HG02759 (cell line): ENCODE results near the gene TRABD.

Source experiments
- ATAC-seq: cut with Tn5 transposase; IDR thresholded peaks from one replicate; pipeline ENCODE4 v1.9.1; 2021; ENCODE audit warnings: mild to moderate bottlenecking, moderate library complexity; ENCODE audit not compliant: unreplicated experiment

TRABD gene

DNA sequence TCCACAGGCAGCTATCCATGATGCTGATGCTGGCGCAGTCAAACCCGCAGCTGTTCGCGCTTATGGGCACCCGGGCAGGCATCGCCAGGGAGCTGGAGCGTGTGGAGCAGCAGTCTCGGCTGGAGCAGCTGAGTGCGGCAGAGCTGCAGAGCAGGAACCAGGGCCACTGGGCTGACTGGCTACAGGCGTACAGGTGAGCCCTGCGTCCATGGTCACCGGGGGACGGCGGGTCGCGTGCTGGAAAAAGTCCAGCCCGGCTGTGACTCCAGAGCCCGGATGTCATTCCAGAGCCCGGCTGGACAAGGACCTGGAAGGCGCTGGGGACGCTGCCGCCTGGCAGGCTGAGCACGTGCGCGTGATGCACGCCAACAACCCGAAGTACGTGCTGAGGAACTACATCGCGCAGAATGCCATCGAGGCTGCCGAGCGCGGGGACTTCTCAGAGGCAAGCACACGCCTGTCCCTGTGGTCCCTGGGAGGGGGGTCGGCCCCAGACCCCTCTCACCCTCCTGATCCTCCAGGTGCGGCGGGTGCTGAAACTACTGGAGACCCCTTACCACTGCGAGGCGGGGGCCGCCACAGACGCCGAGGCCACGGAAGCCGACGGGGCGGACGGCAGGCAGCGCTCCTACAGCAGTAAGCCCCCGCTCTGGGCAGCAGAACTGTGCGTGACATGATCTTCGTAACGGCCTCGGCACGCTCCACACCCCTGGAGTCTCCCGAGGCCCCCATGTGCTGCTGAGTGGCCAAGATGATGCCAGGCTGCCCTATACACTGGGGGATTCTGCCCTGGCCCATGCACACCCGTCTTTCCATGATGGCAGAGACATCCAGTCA, 31.2 kb downstream of the TRABD start:
- ATAC-seq, result no peak

DNA sequence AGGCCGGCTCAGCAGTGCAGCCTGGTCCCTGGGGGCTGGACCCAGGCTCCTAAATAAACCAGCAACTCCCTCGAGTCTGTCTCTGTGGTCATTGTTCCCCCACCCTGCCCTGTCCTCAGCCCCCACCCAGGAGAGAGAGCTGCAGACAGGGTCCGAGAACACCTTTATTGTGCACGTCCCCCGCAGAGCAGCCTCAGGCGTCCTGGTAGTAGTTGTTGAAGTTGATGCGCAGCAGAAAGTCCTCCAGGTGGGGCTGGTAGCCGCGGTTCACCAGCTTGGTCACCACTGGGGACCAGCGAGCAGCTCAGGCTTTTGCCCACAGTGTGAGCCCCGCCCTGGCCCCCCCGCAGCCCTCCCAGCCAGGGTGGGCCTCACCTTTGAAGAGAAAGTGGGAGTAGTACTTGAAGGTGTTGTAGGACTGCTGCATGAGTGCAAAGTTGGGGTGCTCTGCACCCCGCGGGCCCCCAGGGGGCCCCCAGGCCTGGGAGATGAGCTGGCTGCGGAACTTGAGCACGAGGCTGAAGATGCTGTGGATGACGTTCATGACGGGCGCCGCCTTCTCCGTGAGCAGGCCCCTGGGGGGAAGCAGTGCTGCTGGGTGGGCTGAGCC, 31.9 kb downstream of the TRABD start:
- no peak for ATAC-seq

DNA sequence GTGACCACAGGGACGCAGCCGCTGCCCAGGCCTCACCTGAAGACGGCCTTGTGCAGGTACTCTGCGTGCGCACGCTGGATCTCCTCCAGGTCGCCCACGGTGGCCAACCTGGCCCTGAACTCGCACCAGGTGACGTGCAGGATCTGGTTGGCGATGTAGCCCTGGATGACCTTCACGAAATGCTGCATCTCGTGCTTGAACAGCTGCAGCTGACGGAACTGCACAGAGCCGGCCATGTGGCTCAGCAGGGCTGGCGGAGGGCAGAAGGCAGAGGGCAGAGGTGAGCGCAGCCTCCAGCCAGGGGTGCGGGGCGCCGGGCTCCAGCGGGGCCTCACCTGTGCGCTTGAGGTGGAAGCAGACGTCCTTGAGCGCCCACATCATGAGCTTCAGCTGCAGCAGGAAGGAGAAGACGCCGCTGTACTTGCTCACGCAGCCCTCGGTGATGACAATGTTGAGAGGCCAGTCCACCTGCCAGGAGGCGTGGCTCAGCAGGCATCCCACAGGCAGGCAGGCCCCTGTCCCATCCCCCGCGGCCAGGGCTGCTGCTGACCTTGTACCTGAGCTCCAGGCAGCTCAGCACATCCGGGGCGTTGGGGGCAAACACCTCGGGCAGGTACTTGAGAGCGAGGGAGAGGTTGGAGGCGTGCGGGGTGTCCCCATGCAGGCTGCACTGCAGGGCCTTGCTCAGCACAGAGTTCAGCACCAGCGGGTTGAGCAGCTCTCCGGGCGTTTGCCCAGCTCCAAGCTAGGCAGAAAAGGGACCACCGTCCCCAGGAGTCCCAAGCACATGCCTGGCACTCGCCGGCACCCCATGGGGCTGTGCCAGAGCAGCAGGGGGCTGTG, 32.7 kb downstream of the TRABD start:
- ATAC-seq, result no peak

DNA sequence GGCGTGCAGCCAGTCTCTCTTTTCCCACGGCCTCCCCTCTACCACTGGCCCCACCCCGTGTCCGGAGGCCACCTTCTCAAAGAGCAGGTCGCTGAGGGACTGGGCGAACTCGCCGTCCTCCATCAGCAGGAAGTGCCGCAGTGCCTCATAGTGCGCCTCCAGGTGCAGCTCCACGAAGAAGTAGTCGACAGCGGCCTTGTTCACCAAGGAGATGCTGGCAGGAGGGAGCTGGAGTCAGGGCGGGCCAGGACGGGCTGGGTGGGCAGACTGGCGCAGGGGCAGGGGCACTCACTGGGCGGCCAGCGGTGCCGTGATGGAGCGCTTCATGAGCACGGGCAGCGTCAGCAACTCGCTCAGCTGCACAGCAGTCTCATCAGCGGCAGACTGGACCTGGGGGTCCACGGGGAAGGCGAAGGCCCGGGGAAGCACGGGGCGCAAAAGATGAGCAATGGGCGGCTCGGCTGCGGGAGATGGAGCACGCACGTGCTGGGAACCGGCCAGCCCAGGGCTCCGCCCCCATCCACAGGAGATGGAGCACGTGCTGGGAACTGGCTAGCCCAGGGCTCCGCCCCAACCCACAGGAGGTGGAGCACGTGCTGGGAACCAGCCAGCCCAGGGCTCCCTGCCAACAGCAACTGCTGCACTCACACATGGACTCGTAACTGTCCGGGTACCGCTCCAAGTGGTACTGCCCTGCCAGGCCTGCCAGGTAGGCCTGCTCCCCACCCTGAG, 33.4 kb downstream of the TRABD start:
- no peak for ATAC-seq

DNA sequence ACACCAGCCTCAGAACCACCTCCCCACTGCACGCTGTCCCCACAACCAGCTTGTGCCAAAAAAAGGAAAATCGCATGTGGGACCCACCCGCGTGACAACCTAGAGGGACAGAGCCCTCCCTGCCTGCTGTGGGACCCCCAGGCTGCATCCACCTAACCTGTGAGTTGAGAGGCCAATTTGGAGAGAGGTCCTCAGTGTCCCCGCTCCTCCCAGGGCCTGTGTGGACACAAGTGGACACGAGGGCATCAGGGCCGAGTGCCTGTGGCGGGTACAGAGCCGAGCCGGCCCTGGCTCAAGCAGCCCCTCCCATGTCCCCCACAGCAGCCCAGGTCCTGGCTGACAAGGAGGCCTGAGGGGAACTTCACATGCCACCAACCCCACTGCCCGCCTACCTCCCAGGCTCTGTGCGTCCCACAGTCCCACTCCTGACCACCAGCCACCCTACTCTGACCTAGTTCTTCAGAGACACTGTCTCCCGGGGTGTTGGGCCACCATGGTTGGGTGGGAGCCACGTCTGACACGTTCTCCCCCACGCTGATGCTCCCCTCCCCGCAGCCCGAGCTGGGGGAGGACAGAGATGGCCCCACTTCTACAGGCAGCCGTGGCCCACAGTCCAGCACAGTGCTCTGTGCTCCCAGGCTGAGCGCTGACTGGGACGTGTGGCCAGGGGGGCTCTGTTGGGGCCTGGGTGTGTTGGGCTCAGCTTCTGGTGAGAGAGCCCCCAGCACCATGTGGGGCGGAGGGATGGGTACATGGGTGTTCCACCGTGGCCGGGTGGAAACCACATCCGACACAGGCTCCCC, 34.3 kb downstream of the TRABD start:
- no peak for ATAC-seq

DNA sequence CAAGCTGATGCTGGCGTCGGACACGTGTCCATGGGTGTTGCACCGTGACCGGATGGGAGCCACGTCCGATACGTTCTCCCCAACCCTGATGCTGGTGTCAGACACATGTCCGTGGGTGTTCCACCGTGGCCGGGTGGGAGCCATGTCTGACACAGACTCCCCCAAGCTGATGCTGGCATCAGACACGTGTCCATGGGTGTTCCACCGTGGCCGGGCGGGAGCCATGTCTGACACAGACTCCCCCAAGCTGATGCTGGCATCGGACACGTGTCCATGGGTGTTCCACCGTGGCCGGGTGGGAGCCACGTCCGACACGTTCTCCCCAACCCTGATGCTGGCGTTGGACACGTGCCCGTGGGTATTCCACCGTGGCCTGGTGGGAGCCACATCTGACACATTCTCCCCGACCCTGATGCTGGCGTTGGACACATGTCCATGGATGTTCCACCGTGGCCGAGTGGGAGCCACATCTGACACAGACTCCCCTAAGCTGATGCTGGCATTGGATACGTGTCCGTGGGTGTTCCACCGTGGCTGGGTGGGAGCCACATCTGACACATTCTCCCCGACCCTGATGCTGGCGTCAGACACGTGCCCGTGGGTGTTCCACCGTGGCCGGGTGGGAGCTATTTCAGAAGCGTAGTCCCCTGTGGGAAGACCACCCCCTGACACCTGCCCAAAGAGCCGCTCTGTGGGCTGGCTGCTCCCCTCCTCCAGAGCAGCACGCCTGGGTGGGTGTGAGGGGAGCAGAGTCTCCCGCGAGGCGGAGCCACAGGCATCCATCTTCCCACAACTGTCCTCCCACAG, 35.1 kb downstream of the TRABD start:
- ATAC-seq, result no peak

DNA sequence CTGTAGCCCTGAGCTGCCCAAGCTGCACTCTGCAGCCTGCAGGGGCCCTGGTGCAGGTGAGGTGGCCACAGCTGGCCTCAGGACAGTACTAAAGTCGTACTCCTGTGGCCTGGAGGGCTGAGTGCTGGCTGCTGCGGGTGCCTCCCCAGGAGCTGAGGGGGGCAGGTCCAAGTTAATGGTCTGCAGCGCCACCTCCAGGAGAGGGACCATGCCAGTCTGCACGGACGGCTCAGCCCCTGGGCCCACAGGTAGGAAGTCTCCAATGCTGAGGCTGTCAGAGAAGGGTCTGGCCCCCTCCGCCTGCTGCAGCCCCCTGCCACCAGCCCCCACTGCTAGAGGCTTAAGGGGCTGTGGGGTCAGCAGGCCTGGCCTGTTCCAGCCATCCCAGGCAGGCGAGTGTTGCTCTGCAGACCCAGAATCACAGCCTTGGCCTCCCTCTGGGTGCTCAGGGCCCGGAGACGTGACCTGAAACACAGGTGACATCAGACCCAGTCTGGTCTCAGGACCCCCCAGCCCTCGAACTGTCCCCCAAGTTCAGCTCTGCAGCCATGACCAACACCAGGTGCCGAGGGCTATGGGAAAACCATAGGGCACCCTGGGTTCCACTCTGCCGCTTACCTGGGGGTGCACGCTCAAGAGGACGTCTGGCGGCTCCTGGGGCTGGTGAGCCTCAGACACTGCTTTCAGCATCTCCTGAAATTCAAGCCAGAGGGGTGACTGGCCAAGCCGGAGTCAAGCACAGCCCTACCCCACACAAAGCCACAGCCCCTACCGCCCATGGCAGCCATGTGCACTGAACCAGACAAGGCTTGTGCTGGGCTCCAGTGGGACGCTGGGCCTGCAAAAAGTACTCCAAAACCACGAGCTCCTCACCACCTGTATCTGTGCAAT, 35.9 kb downstream of the TRABD start:
- no peak for ATAC-seq

DNA sequence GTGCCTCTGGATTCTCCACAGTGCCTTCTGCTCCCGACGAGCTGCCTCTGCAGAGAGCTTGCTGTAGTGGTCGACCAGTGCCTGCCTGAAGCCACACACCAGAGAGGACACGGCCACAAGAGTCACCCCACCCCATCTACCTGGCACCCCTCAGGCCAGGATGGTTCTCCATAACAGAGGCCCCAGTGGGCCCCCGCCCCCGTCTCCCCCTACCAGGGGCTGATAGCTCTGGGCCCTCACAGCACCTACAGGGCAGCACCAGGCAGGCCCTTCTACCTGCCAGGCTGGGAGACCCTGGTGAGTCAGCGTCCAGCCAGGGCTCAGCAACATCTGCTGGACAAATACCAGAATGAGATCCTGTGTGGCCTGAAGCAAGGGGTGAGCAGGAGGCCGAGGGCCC, 36.8 kb downstream of the TRABD start:
- no peak for ATAC-seq

DNA sequence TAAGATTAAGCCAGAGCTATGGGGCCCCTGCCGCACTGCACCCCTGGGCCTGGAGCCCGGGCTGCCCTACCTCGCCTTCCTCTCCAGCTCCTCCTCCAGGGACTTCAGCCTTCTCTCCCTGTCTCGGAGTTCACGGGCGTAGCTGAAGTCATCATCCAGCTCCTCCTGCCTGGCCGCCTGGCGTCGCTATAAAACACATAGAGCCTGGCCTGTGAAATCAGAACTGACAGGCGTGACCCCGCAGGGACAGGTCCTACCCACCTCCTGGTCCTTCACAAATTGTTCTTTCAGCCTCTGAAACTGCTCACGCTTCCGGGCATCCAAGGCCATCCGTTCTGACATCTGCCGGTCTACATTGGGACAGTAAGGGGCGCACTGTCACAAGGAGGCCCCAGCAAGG, 38.4 kb downstream of the TRABD start:
- no peak for ATAC-seq

DNA sequence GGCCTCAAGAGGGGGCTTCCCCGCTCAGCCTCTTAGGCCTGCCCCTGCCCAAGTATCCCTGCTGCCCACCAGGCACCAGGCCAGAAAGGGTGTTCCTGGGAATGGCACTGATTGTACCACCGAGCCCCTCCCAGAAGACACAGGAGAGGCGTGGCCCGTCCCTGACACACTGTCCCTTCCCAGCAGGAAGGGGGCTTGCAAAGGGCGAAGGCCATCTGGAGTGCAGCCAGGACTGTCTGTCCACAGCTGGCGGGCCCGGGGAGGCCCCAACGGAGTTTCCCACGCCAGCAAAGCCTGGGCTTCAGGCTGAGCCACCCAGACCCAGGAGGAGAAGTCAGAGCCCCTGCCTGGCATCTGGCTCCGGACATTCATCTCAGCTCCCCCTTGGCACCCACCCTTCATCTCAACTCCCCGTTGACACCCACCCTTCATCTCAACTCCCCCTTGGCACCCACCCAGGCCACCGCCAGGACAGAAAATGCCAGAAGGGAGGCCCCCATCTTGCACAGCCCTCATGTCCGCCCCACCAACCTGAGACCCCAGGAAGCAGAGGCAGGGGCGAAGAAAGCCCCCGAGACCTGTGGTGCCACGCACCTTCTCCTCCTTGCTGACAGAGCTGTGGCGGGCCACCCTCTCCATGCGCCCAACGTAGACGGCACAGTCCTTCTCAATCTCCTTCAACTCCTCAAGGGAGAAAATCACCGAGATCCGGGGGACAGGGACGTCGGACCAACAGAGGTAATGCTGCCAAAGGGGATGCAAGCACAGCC, 39.7 kb downstream of the TRABD start:
- ATAC-seq, result no peak

DNA sequence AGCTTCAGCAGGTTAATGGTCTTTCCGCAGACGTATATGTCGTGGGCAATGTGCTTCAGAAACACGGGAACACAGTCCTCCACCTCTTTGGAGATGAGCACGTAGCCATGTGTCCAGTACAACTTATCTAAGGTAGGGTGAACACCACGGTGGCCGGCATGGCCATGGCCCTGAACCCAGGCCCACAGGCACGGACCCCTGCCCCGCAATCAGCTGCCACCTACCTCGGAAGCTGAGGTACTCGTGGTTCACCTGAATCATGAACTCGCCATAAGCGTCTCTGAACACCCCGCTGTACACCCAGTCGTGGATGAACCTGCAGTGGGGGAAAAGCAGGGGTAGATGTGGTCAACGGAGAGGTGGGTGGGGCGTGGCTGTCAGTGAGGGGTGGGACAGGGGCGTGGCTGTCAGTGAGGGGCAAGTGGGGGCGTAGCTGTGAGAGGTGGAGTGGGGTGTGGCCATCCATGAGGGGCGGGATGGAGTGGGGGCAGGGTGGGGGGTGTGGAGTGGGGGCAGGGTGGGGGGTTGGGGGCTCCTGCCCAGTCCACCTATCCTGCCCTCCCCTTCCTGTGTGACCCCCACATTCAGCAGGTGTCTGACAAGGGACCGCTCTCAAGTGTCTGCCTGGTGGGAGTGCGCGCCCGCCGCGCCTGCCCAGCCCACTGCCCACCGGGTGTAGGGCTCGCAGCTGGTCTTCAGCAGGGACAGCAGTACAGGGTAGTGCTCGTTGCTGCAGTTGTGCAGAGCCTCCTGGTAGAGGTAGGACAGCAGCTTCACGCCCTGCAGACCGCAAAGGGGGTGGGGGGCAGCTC, 40.6 kb downstream of the TRABD start:
- ATAC-seq, result no peak

DNA sequence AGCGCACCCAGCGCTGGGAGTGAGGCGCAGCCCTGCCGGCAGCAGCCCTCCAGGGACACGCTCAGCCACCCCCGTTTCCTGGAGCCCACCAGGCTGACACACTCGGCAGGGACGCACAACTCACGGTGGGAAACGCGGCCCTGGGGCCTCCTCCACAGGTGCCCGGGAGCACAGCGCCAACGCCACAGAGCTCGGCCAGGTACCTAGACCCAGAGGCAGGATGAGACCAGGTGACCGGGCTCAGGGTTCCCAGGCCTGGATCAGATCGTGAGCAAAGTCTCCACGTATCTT, 41.1 kb downstream of the TRABD start:
- ATAC-seq, result no peak

DNA sequence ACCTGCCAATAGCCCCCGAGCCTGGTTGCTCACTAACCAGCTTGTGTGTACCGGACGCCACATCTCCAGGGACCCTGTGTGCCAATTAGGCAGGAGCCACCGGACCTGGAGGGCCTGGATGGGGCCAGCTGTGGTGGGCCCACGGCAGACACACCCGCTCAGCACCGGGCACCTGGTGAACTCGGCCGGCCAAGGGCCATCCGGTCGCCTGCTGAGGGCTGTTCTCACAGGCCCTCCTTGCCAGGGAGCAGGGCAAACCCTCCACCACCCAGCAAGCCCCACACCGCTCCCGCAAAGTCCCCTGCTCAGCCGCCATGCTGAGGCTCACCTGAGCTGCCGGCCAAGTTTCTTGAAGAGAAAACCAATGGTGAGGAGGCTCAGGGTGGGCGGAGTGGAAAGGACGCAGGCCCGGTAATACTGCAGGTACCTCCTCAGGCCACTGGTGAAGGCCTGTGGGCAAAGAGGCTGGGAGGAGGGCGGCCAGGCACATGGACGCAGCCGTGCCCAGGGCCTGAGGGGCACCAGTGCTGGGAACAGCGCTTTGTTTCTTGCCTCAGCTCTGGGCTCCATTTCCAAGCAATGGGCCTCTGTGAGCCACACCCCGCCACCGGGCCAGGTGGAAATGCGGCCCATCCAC, 42.0 kb downstream of the TRABD start:
- ATAC-seq, result no peak

DNA sequence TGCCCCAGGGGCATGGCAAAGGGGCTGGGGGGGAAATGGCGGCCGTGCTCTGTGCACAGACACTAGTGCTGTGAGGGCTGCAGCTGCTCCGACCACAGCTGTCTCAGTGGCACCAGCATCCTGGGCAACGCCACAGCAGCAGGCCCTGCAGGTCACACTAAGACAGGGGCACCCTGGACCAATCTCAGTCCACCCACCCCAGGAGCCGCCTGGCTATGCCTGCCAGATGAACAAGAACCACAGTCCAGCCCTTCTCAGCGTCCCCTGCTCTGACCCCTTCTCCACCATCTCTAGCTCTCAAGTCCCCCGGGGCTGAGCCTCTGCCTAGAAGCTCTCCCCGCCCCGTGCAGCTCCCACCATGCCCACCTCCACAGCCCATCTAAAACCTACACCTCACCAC, 42.7 kb downstream of the TRABD start:
- ATAC-seq, result no peak

DNA sequence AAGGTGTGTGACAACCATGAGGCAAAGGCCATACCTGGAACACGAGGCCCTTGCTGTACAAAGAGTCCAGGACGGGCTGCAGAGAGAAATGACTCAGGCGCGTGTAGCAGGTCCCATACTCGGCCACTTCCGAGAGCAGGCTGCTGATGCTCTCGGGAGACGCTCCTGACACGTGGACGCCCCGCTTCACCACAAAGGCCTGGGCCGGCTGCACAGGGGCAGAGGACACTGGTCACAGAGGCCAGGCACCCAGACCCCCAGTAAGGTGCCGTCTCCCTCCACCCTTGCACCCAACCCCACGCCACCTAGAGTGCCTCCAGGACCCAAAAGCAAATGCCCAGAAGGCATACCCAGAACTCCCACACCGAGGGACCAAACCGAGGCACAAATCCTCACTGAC, 43.7 kb downstream of the TRABD start:
- ATAC-seq, result no peak

DNA sequence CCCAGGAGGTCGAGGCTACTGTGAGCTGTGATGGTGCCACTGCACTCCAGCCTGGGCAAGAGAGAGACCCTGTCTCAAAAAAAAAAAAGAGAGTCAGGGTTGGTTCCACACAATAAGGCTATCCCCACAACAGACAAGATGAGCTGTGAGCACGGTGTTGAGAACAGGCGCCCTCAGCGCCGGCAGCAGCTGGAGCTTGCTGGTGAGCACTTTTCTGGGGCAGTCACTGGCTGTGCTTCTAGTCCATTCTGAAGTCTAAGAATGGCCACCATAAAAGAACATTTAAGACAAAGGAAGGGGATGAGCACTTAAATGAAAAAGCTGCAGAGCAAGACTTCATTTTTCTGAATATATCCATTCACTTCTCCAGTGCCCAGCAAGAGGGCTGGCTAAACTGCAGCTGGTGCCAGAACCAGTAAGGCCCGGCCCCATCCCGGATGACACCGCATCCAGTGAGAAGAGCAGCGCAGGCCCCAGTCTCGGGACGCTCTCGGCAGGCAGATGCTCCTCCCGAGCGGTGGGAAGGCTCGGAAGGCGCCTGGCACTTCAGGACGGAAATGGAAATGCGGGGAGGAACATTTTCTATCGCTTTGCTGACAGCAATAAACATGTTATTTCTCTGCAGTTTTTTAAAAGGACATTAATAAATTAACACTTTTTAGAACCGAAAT, 46.9 kb downstream of the TRABD start:
- no peak for ATAC-seq
